ENCODE data around the gene BPIFB4.
"Not testable (repeated sequence)": the region's sequence is repeated elsewhere in the genome, so short reads cannot be mapped to it uniquely, and the experiment has no call there.

The BPIFB4 gene

GRCh38 chr20:33038243-33038642, 41.2 kb upstream of the BPIFB4 start:
- Histone ChIP-seq H3K27ac (no peak overlapping the region), H3K36me3 (ENCODE audit: insufficient read depth, low read length) (no peaks in the 10 kb centered on the region), H3K4me3 (no peak overlapping the region), H3K9ac (ENCODE audit: insufficient read length) (no peak overlapping the region), H3K9me3 (ENCODE audit: low read depth, low read length) (no peaks in the 10 kb centered on the region)
- TF ChIP-seq FOXP2 (optimal IDR thresholded peaks at IDR 0.05; ENCODE audit: control extremely low read depth, extremely low read length, insufficient read depth), result no peak
- TF ChIP-seq EZH2 (IDR thresholded peaks at IDR 0.05), result no peak
- TF ChIP-seq POLR2AphosphoS5 (IDR thresholded peaks at IDR 0.05; ENCODE audit: borderline replicate concordance, low read depth, low read length), result no peak
- no peak for DNase-seq (ENCODE audit: low read depth, low spot score)

- Histone ChIP-seq H3K27ac (no peak overlapping the region), H3K4me3 (no peak overlapping the region), H3K9me3 (ENCODE audit: low read depth, low read length) (no peaks in the 10 kb centered on the region), H3K36me3 (ENCODE audit: insufficient read depth, low read length) (no peaks in the 10 kb centered on the region), H3K9ac (ENCODE audit: insufficient read length) (no peak overlapping the region)
- no peak for TF ChIP-seq POLR2AphosphoS5 (IDR thresholded peaks at IDR 0.05; ENCODE audit: borderline replicate concordance, low read depth, low read length)
- no peak for TF ChIP-seq FOXP2 (optimal IDR thresholded peaks at IDR 0.05; ENCODE audit: control extremely low read depth, extremely low read length, insufficient read depth)
- no peak for TF ChIP-seq EZH2 (IDR thresholded peaks at IDR 0.05)
- DNase-seq (ENCODE audit: low read depth, low spot score), result no peak
Measured at GRCh38 chr20:33042430-33042829, 37.0 kb upstream of the BPIFB4 start.

- H3K9me3 ChIP-seq (ENCODE audit: low read depth, low read length), result no peaks in the 10 kb centered on the region
- DNase-seq (ENCODE audit: low read depth, low spot score), result no peak
- no peak overlapping the region for H3K9ac ChIP-seq (ENCODE audit: insufficient read length)
- H3K4me3 ChIP-seq, result no peak overlapping the region
- H3K27ac ChIP-seq, result no peak overlapping the region
- no peaks in the 10 kb centered on the region for H3K36me3 ChIP-seq (ENCODE audit: insufficient read depth, low read length)
- no peak for TF ChIP-seq POLR2AphosphoS5 (IDR thresholded peaks at IDR 0.05; ENCODE audit: borderline replicate concordance, low read depth, low read length)
- TF ChIP-seq EZH2 (IDR thresholded peaks at IDR 0.05), result no peak
- no peak for TF ChIP-seq FOXP2 (optimal IDR thresholded peaks at IDR 0.05; ENCODE audit: control extremely low read depth, extremely low read length, insufficient read depth)
Measured at GRCh38 chr20:33042983-33043730, 36.3 kb upstream of the BPIFB4 start.

- H3K36me3 ChIP-seq (ENCODE audit: insufficient read depth, low read length), result no peaks in the 10 kb centered on the region
- no peak for DNase-seq (ENCODE audit: low read depth, low spot score)
- TF ChIP-seq EZH2 (IDR thresholded peaks at IDR 0.05) (no peak), POLR2AphosphoS5 (IDR thresholded peaks at IDR 0.05; ENCODE audit: borderline replicate concordance, low read depth, low read length) (no peak), FOXP2 (optimal IDR thresholded peaks at IDR 0.05; ENCODE audit: control extremely low read depth, extremely low read length, insufficient read depth) (no peak)
- H3K9ac ChIP-seq (ENCODE audit: insufficient read length), result no peak overlapping the region
- H3K4me3 ChIP-seq, result no peak overlapping the region
- no peak overlapping the region for H3K27ac ChIP-seq
- H3K9me3 ChIP-seq (ENCODE audit: low read depth, low read length), result no peaks in the 10 kb centered on the region
Measured at GRCh38 chr20:33043731-33044181, 35.7 kb upstream of the BPIFB4 start.

GRCh38 chr20:33045129-33045721, 34.2 kb upstream of the BPIFB4 start:
- not testable (repeated sequence) for H3K4me3 ChIP-seq; H3K9ac ChIP-seq (ENCODE audit: insufficient read length); H3K36me3 ChIP-seq (ENCODE audit: insufficient read depth, low read length); DNase-seq (ENCODE audit: low read depth, low spot score); H3K27ac ChIP-seq; H3K9me3 ChIP-seq (ENCODE audit: low read depth, low read length)

- no peaks in the 10 kb centered on the region for H3K9me3 ChIP-seq (ENCODE audit: low read depth, low read length)
- DNase-seq (ENCODE audit: low read depth, low spot score), result no peak
- H3K27ac ChIP-seq, result no peak overlapping the region
- H3K9ac ChIP-seq (ENCODE audit: insufficient read length), result no peak overlapping the region
- no peaks in the 10 kb centered on the region for H3K36me3 ChIP-seq (ENCODE audit: insufficient read depth, low read length)
- TF ChIP-seq FOXP2 (optimal IDR thresholded peaks at IDR 0.05; ENCODE audit: control extremely low read depth, extremely low read length, insufficient read depth) (no peak), POLR2AphosphoS5 (IDR thresholded peaks at IDR 0.05; ENCODE audit: borderline replicate concordance, low read depth, low read length) (no peak), EZH2 (IDR thresholded peaks at IDR 0.05) (no peak)
- no peak overlapping the region for H3K4me3 ChIP-seq
Measured at GRCh38 chr20:33046412-33046811, 33.0 kb upstream of the BPIFB4 start.

- Histone ChIP-seq H3K4me3 (no peak overlapping the region), H3K9ac (ENCODE audit: insufficient read length) (no peak overlapping the region), H3K36me3 (ENCODE audit: insufficient read depth, low read length) (no peaks in the 10 kb centered on the region), H3K9me3 (ENCODE audit: low read depth, low read length) (no peaks in the 10 kb centered on the region), H3K27ac (no peak overlapping the region)
- TF ChIP-seq EZH2 (IDR thresholded peaks at IDR 0.05) (no peak), FOXP2 (optimal IDR thresholded peaks at IDR 0.05; ENCODE audit: control extremely low read depth, extremely low read length, insufficient read depth) (no peak), POLR2AphosphoS5 (IDR thresholded peaks at IDR 0.05; ENCODE audit: borderline replicate concordance, low read depth, low read length) (no peak)
- no peak for DNase-seq (ENCODE audit: low read depth, low spot score)
Measured at GRCh38 chr20:33051333-33051732, 28.1 kb upstream of the BPIFB4 start.

GRCh38 chr20:33053291-33054106, 25.9 kb upstream of the BPIFB4 start, which contains the start of gene BPIFB3:
Gene BPIFB3, plus strand, starts transcription at chr20:33053903. Its CDS starts 1,533 bp downstream, at chr20:33055436.
- no peaks in the 10 kb centered on the region for H3K36me3 ChIP-seq (ENCODE audit: insufficient read depth, low read length)
- no peak for TF ChIP-seq EZH2 (IDR thresholded peaks at IDR 0.05)
- no peak for TF ChIP-seq FOXP2 (optimal IDR thresholded peaks at IDR 0.05; ENCODE audit: control extremely low read depth, extremely low read length, insufficient read depth)
- no peak for TF ChIP-seq POLR2AphosphoS5 (IDR thresholded peaks at IDR 0.05; ENCODE audit: borderline replicate concordance, low read depth, low read length)
- H3K4me3 ChIP-seq, result no peak within 1 kb of the TSS
- H3K27ac ChIP-seq, result no peak within 1 kb of the TSS
- H3K9me3 ChIP-seq (ENCODE audit: low read depth, low read length), result no peaks in the 10 kb centered on the region
- DNase-seq (ENCODE audit: low read depth, low spot score), result no peak
- no peak within 1 kb of the TSS for H3K9ac ChIP-seq (ENCODE audit: insufficient read length)
